SK-N-SH (cell line): ENCODE data around the gene BEND3.

ENCODE experiments used
- EP300 ChIP-seq, 2 experiments: IDR thresholded peaks; 2 replicates each; pipeline versions ENCODE4 v1.4.0 to v1.6.1; 2012; ENCODE audit warnings: borderline replicate concordance in 1 of 2, low read depth in 1 of 2, low read length in 1 of 2
- EZH2phosphoT487 ChIP-seq: fragments of 200-600 bp; sonication (generic); IDR thresholded peaks from 2 replicates; pipeline ENCODE4 v1.6.1; 2017; ENCODE audit warnings: low read depth, mixed run types, mild to moderate bottlenecking, antibody characterized with exemption, moderate library complexity, borderline replicate concordance
- MAX ChIP-seq: IDR thresholded peaks from 2 replicates; pipeline ENCODE4 v1.4.0; 2012; ENCODE audit warnings: low read depth

GRCh38 chr6:107077710-107078109 is 37.6 kb downstream of the BEND3 start:
- TF ChIP-seq EZH2phosphoT487 (no peak), EP300 (IDR thresholded peaks at IDR 0.05; ENCODE audit: borderline replicate concordance in 1 of 2, low read depth in 1 of 2, low read length in 1 of 2) (no peak), MAX (no peak)
